Neural progenitor cell (in vitro differentiated cells): ENCODE results near the gene FOXI1. TPM values are rescaled to one million over a fixed set of nuclear protein-coding genes. Genes with fewer than 3 reads are reported as not detected.

Experiments used
- DNase-seq: peaks from one replicate; pipeline ENCODE4 v3.0.0-alpha.2; 2016; ENCODE audit warnings: low spot score
- H2AFZ ChIP-seq: fragments of 200-600 bp; sonication (generic); replicated peaks from 2 replicates; pipeline ENCODE4 v1.6.1; 2016; ENCODE audit warnings: antibody characterized with exemption
- H3F3A ChIP-seq: fragments of 200-600 bp; sonication (generic); 2 replicates; pipeline ENCODE4 v1.6.1; 2016; ENCODE audit warnings: antibody characterized with exemption, low read depth
- H3K27ac ChIP-seq: fragments of 200-600 bp; sonication (generic); 2 replicates; pipeline ENCODE4 v1.5.1; 2016; ENCODE audit warnings: mild to moderate bottlenecking
- H3K27me3 ChIP-seq: fragments of 200-600 bp; sonication (generic); 2 replicates; pipeline ENCODE4 v1.6.1; 2016; ENCODE audit warnings: mild to moderate bottlenecking, moderate library complexity
- H3K36me3 ChIP-seq: fragments of 200-600 bp; sonication (generic); 2 replicates; pipeline ENCODE4 v1.5.1; 2016
- H3K4me1 ChIP-seq: fragments of 200-600 bp; sonication (generic); 2 replicates; pipeline ENCODE4 v1.6.1; 2016; ENCODE audit warnings: mixed run types
- H3K4me2 ChIP-seq: fragments of 200-600 bp; sonication (generic); 2 replicates; pipeline ENCODE4 v1.6.1; 2016
- H3K4me3 ChIP-seq: fragments of 200-600 bp; sonication (generic); 2 replicates; pipeline ENCODE4 v1.5.1; 2016
- H3K79me2 ChIP-seq: fragments of 200-600 bp; sonication (generic); 2 replicates; pipeline ENCODE4 v1.6.1; 2016; ENCODE audit warnings: low read depth
- H3K9ac ChIP-seq: fragments of 200-600 bp; sonication (generic); 2 replicates; pipeline ENCODE4 v1.6.1; 2016
- H3K9me3 ChIP-seq: fragments of 200-600 bp; sonication (generic); 2 replicates; pipeline ENCODE4 v1.5.1; 2016; ENCODE audit warnings: low read depth
- H4K20me1 ChIP-seq: fragments of 200-600 bp; sonication (generic); 2 replicates; pipeline ENCODE4 v1.6.1; 2016; ENCODE audit warnings: low read depth
- H3K27ac Mint-ChIP-seq: 3 replicates; pipeline ENCODE4 v1.8.0; 2021; ENCODE audit warnings: mixed read lengths
- H3K27me3 Mint-ChIP-seq: 2 replicates; pipeline ENCODE4 v1.8.0; 2022; ENCODE audit warnings: low read depth, mild to moderate bottlenecking, inconsistent platforms, moderate library complexity, mixed read lengths; ENCODE audit not compliant: insufficient read depth
- H3K36me3 Mint-ChIP-seq: 3 replicates; pipeline ENCODE4 v1.8.0; 2021; ENCODE audit warnings: mixed read lengths
- H3K4me1 Mint-ChIP-seq: 3 replicates; pipeline ENCODE4 v1.8.0; 2021; ENCODE audit warnings: mixed read lengths
- H3K4me3 Mint-ChIP-seq: 3 replicates; pipeline ENCODE4 v1.8.0; 2021; ENCODE audit warnings: mild to moderate bottlenecking, moderate library complexity, mixed read lengths
- H3K9me3 Mint-ChIP-seq: 3 replicates; pipeline ENCODE4 v1.8.0; 2020; ENCODE audit warnings: mixed read lengths
- CTCF ChIP-seq: fragments of 200-600 bp; sonication (generic); IDR thresholded peaks from 2 replicates; pipeline ENCODE4 v1.5.1; 2017; ENCODE audit warnings: antibody characterized with exemption, mild to moderate bottlenecking
- EZH2 ChIP-seq: fragments of 200-600 bp; sonication (generic); IDR thresholded peaks from 2 replicates; pipeline ENCODE4 v1.6.1; 2017; ENCODE audit warnings: antibody characterized with exemption, mild to moderate bottlenecking, moderate library complexity
- EZH2phosphoT487 ChIP-seq: fragments of 200-600 bp; sonication (generic); IDR thresholded peaks from 2 replicates; pipeline ENCODE4 v1.6.1; 2017; ENCODE audit warnings: antibody characterized with exemption
- total RNA-seq: library from RNA; depleted of rRNA; stranded (reverse); fragments of >200 nt; gene quantifications from 2 replicates; pipeline ENCODE4 v1.2.3, GENCODE V29; 2015; ENCODE audit warnings: low replicate concordance

FOXI1 gene
- total RNA-seq, 1 donor from 2014 or later, result not detected

GRCh38 chr5:170132269-170132975 lies 26.7 kb downstream of the FOXI1 start:
- no peak for TF ChIP-seq EZH2phosphoT487
- no peak for TF ChIP-seq EZH2
- no peak for TF ChIP-seq CTCF
- Histone ChIP-seq H3K9me3 (no peaks in the 10 kb centered on the region), H3K9ac (no peak overlapping the region), H3K36me3 (no peaks in the 10 kb centered on the region), H3K4me3 (no peak overlapping the region), H3K79me2 (no peaks in the 10 kb centered on the region), H3K27me3 (no peaks in the 10 kb centered on the region), H2AFZ (no peak overlapping the region), H3K27ac (no peak overlapping the region), H4K20me1 (no peaks in the 10 kb centered on the region), H3K4me2 (no peak overlapping the region), H3K4me1 (no peaks in the 10 kb centered on the region), H3F3A (no peaks in the 10 kb centered on the region)
- peaks cover 4% of the 10 kb centered on the region for H3K27me3 Mint-ChIP-seq
- no peak for DNase-seq
- H3K4me1 Mint-ChIP-seq, result peaks cover 5% of the 10 kb centered on the region
- H3K9me3 Mint-ChIP-seq, result peaks cover under 1% of the 10 kb centered on the region
- H3K27ac Mint-ChIP-seq, result no peak overlapping the region
- H3K36me3 Mint-ChIP-seq, result no peaks in the 10 kb centered on the region
- no peak overlapping the region for H3K4me3 Mint-ChIP-seq

GRCh38 chr5:170132976-170133448 lies 27.3 kb downstream of the FOXI1 start:
- H3K4me1 Mint-ChIP-seq, result peaks cover 5% of the 10 kb centered on the region
- H3K27ac Mint-ChIP-seq, result no peak overlapping the region
- Histone ChIP-seq H3K4me2 (no peak overlapping the region), H4K20me1 (no peaks in the 10 kb centered on the region), H3K9me3 (no peaks in the 10 kb centered on the region), H3K9ac (no peak overlapping the region), H3F3A (no peaks in the 10 kb centered on the region), H3K36me3 (no peaks in the 10 kb centered on the region), H3K27me3 (no peaks in the 10 kb centered on the region), H3K79me2 (no peaks in the 10 kb centered on the region), H3K4me3 (no peak overlapping the region), H2AFZ (no peak overlapping the region), H3K27ac (no peak overlapping the region), H3K4me1 (no peaks in the 10 kb centered on the region)
- peaks cover 4% of the 10 kb centered on the region for H3K27me3 Mint-ChIP-seq
- no peaks in the 10 kb centered on the region for H3K9me3 Mint-ChIP-seq
- TF ChIP-seq EZH2, result no peak
- TF ChIP-seq EZH2phosphoT487, result no peak
- TF ChIP-seq CTCF, result no peak
- DNase-seq, result no peak
- H3K36me3 Mint-ChIP-seq, result no peaks in the 10 kb centered on the region
- H3K4me3 Mint-ChIP-seq, result no peak overlapping the region

GRCh38 chr5:170135796-170136490 lies 30.2 kb downstream of the FOXI1 start:
- Mint-ChIP-seq H3K9me3 (no peaks in the 10 kb centered on the region), H3K36me3 (no peaks in the 10 kb centered on the region), H3K4me3 (no peak overlapping the region), H3K27ac (no peak overlapping the region), H3K4me1 (peaks cover 5% of the 10 kb centered on the region), H3K27me3 (peaks cover 5% of the 10 kb centered on the region)
- Histone ChIP-seq H3K27me3 (no peaks in the 10 kb centered on the region), H3K9me3 (no peaks in the 10 kb centered on the region), H4K20me1 (no peaks in the 10 kb centered on the region), H3K36me3 (no peaks in the 10 kb centered on the region), H3K79me2 (no peaks in the 10 kb centered on the region), H3F3A (no peaks in the 10 kb centered on the region), H3K4me3 (no peak overlapping the region), H3K4me2 (no peak overlapping the region), H3K4me1 (no peaks in the 10 kb centered on the region), H3K27ac (no peak overlapping the region), H3K9ac (no peak overlapping the region), H2AFZ (no peak overlapping the region)
- TF ChIP-seq CTCF, result no peak
- no peak for TF ChIP-seq EZH2phosphoT487
- DNase-seq, result no peak
